HG03025 (cell line): ENCODE measurements around the gene CDCA7L.
"Not testable (repeated sequence)": the region's sequence is repeated elsewhere in the genome, so short reads cannot be mapped to it uniquely, and the experiment has no call there.

Experiments used
- ATAC-seq: cut with Tn5 transposase; IDR thresholded peaks from one replicate; pipeline ENCODE4 v1.9.1; 2021; ENCODE audit warnings: mild to moderate bottlenecking, moderate library complexity; ENCODE audit not compliant: unreplicated experiment, low FRiP score

CDCA7L gene

GRCh38 chr7:21946222-21946709 lies 567 bp upstream of the CDCA7L start:
- ATAC-seq: no peak

GRCh38 chr7:21944616-21945453 lies 864 bp downstream of the CDCA7L start:
- no peak for ATAC-seq

GRCh38 chr7:21943436-21943835 lies 2.3 kb downstream of the CDCA7L start:
- no peak for ATAC-seq

GRCh38 chr7:21942955-21943354 lies 2.7 kb downstream of the CDCA7L start:
- no peak for ATAC-seq

DNA sequence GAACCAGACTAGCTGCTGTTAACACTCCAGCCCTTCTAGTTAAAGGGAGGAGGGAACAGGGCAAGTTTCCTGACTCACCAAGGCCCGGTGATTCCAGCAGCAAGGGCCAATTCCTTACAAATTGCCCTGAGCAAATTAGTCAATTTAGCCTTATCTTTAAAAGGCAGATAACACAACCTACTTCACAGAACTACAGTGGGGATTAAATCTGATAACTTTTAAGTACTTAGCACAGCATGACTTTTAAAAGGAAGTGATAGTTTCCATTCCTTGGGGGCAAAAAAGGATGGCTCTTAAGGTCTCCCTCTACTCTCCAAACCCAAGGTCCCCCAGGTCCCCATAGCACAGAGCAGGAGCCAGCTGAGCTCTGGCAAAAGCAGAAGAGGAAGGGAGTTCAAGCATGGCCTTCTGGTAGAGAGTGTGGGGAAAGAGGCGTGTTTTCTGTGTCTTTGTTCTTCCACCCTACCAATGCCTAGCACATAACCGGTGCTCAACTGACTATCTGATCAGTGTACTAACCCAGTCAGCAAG lies 4.0 kb downstream of the CDCA7L start:
- peak; percentile 24 for ATAC-seq

GRCh38 chr7:21939858-21940372 lies 5.8 kb downstream of the CDCA7L start:
- ATAC-seq: no peak

DNA sequence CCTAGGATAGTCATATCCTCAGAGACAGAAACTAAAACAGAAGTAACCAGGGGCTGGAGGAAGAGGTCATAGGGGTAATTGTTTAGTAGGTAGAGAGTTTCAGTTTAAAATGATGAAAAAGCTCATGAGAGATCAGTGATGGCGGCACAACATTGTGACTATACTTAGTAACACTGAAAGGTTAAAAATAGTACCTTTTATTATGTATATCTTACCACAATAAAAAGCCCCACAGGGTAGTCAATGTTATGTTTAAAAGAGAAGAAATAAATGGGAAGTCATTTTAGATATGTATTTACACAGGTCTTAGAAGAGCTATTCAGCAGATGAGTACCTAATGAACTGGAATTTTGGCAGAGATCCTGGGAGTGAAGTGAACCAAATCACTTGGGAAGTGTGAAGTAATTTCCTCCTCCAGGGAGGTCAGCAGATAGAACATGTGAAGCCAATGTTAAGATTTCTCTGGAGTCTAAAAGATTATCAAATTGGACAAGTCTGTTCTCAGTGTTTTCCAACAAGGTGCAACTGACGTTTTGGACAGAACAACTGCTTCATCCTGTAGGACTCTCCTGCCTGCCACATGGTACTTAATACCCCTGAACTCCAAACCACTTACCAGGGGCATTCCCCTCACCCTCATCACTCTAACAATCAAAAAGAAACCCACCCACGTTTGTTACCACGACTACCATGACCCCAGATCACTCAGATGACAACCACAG lies 6.4 kb downstream of the CDCA7L start:
- ATAC-seq: peak; percentile 74

- ATAC-seq: no peak
Observed at GRCh38 chr7:21938463-21938862, 7.2 kb downstream of the CDCA7L start.

GRCh38 chr7:21934808-21935207 lies 10.9 kb downstream of the CDCA7L start:
- ATAC-seq: no peak

DNA sequence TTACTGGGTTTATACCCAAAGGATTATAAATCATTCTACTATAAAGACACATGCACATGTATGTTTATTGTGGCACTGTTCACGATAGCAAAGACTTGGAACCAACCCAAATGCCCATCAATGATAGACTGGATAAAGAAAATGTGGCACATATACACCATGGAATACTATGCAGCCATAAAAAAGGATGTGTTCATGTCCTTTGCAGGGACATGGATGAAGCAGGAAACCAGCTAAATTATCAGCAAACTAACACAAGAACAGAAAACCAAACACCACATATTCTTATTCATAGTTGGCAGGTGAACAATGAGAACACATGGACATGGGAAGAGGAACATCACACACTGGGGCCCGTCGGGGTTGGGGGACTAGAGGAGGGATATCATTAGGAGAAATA lies 12.4 kb downstream of the CDCA7L start:
- not testable (repeated sequence) for ATAC-seq

DNA sequence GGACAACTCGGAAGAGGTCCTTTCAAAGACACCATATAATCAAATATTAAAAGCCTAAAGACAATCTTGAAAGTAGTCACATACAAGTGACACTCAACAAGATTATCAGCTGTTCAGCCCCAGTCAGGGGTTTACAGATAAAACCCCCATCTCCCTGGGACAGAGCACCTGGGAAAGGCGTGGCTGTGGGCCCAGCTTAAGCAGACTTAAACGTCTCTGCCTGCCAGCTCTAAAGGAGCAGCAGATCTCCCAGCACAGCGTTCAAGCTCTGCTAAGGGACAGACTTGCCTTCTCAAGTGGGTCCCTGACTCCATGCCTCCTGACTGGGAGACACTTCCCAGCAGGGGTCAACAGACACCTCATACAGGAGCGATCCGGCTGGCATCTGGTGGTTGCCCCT lies 18.0 kb downstream of the CDCA7L start:
- no peak for ATAC-seq

DNA sequence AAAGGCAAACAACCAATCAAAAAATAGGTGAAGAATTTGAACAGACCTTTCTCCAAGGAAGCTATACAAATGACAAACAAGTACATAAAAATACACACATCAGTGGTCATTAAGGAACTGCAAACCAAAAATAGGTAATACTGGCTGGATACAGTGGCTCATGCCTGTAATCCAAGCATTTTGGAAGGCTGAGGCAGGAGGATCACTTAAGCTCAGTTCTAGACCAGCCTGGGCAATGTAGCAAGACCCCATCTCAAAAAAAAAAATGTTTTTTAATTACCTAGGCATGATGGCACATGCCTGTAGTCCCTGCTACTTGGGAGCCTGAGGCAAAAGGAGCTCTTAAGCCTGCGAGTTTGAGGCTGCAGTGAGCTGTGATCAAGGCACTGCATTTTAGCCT lies 19.3 kb downstream of the CDCA7L start:
- no peak for ATAC-seq

DNA sequence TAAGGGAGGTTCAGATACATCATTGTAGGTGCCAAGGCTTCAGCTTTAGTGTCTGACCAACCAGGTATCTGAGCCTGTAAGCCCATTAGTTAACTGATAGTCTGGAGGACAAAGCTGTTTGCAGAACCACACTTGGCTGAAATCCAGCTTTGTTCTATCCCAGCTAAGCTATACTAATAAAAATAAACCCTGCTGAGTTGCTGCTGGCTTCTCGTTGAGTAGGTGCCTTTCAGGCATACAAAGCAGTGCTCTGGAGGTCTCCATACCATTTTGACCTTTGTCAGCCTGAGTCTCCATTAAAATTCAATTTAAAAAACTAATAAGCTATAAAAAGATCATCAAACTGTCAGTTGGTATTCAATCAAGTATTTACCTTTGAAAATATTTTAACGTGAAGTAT lies 22.0 kb downstream of the CDCA7L start:
- ATAC-seq: no peak

GRCh38 chr7:21922605-21923004 lies 23.1 kb downstream of the CDCA7L start:
- no peak for ATAC-seq

DNA sequence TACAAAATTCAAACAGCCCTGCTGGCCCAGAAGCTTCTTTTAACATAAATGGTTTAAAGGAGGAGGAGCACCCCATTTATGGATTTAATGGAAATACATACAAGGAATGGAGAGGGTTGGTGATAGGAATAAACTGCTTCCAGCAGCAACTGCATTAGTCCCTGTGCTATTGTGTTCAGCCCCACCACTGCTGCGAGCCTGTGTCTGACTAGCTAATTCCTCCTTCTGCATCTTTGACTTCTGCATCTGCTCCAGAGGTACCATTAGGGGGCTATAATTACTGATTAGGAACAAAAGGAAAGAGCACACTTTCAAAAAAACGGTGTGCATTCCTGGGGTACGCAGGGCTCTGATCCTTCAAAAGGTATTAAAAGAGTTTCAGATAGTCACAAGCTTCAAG lies 24.8 kb downstream of the CDCA7L start:
- ATAC-seq: no peak

- ATAC-seq: no peak
Observed at GRCh38 chr7:21918216-21918615, 27.5 kb downstream of the CDCA7L start.

GRCh38 chr7:21916629-21917028 lies 29.1 kb downstream of the CDCA7L start:
- ATAC-seq: no peak

GRCh38 chr7:21916176-21916575 lies 29.5 kb downstream of the CDCA7L start:
- ATAC-seq: no peak

DNA sequence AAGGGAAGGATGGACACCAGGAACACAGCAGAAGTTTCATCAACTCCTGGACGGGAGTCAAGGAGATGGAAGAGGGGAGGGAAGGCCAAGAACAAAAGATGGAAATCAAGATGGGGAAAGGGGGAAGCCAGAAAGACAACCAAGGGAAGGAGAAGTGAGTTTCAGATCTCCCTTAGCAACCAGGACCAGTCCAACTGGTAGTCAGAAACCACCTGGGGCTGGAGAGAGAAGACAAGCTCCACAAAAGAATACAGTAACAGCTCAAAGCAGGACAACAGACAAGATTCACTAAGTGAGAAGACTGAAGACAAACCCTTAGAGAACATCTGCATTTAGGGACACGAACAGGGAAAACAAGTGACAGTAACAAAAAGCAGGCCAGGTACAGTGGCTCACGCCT lies 30.6 kb downstream of the CDCA7L start:
- ATAC-seq: no peak

GRCh38 chr7:21914671-21915070 lies 31.0 kb downstream of the CDCA7L start:
- ATAC-seq: no peak
